Amygdala (tissue), 56 donors: ENCODE measurements around the gene VILL.
A peak's percentile ranks its signal among the peaks of the same experiment; 100 is the strongest.
"Not testable (repeated sequence)": the region's sequence is repeated elsewhere in the genome, so short reads cannot be mapped to it uniquely, and the experiment has no call there.

Experiments
- DNase-seq, 56 donors: peaks; one replicate each; lab custom pipeline; 2025; lab: John Stamatoyannopoulos, UW

VILL gene

GRCh38 chr3:38029400-38030125, 39.0 kb downstream of the VILL start, which contains the start of gene PLCD1:
TSS of gene PLCD1 (minus strand) at chr3:38029642. CDS start at chr3:38029539, 103 bp downstream.
- peak in 42 of 56 donors; percentile 5 to 83 (median 50) for DNase-seq

- no peak for DNase-seq
Observed at GRCh38 chr3:38030126-38031021, 39.8 kb downstream of the VILL start.

- peak in 4 of 56 donors; percentile 25 to 58 (median 50) for DNase-seq
Observed at GRCh38 chr3:38031022-38031994, 40.7 kb downstream of the VILL start.

- DNase-seq = no peak
Observed at GRCh38 chr3:38032328-38032865, 41.8 kb downstream of the VILL start.

- not testable (repeated sequence) for DNase-seq
Observed at GRCh38 chr3:38033586-38033985, 43.0 kb downstream of the VILL start.

- DNase-seq = not testable (repeated sequence)
Observed at GRCh38 chr3:38034335-38034734, 43.7 kb downstream of the VILL start.

GRCh38 chr3:38036286-38036685, 45.7 kb downstream of the VILL start:
- DNase-seq = no peak

GRCh38 chr3:38036906-38037305, 46.3 kb downstream of the VILL start:
- DNase-seq = no peak

GRCh38 chr3:38038447-38038911, 47.9 kb downstream of the VILL start:
- DNase-seq = no peak

- DNase-seq = peak in 9 of 56 donors; percentile 11 to 50 (median 25)
Observed at GRCh38 chr3:38039101-38039898, 48.7 kb downstream of the VILL start, which contains the start of gene DLEC1. TSS of gene DLEC1 (plus strand) at chr3:38039208. CDS start at chr3:38039226, 18 bp downstream.

- peak in 37 of 56 donors; percentile 6 to 77 (median 37) for DNase-seq
Observed at GRCh38 chr3:38039899-38040261, 49.3 kb downstream of the VILL start.

- no peak for DNase-seq
Observed at GRCh38 chr3:38040401-38040800, 49.8 kb downstream of the VILL start.

GRCh38 chr3:38043486-38043885, 52.9 kb downstream of the VILL start:
- DNase-seq = no peak

- no peak for DNase-seq
Observed at GRCh38 chr3:38046027-38046426, 55.4 kb downstream of the VILL start.

GRCh38 chr3:38046821-38047220, 56.2 kb downstream of the VILL start:
- DNase-seq = no peak

GRCh38 chr3:38047896-38048295, 57.3 kb downstream of the VILL start:
- DNase-seq = no peak

- DNase-seq = peak in 1 of 56 donors; percentile 20
Observed at GRCh38 chr3:38049358-38050126, 59.0 kb downstream of the VILL start.

- DNase-seq = no peak
Observed at GRCh38 chr3:38051131-38051530, 60.5 kb downstream of the VILL start.
